Gastroesophageal sphincter (tissue), 4 donors: ENCODE measurements around the gene APOLD1. TPM values are rescaled to one million over a fixed set of nuclear protein-coding genes. Genes with fewer than 3 reads are reported as not detected.
A peak's percentile ranks its signal among the peaks of the same experiment; 100 is the strongest.

Experiments
- ATAC-seq: fragments of 150-250 bp; one replicate; pipeline ENCODE4 v1.9.1; 2016; ENCODE audit warnings: mild to moderate bottlenecking, moderate library complexity
- H3K27ac ChIP-seq, 4 donors: fragments of 200-600 bp; sonication (generic) in 3 of 4; 1 replicate in 3 of 4; 2 replicates in 1 of 4; pipeline ENCODE4 v1.5.1; 2016 to 2019
- H3K27me3 ChIP-seq: fragments of 200-600 bp; sonication (generic); one replicate; pipeline ENCODE4 v1.5.1; 2019
- H3K36me3 ChIP-seq, 2 donors: fragments of 200-600 bp; sonication (generic); one replicate each; pipeline ENCODE4 v1.5.1; 2019; ENCODE audit warnings: control low read depth in 1 of 2
- H3K4me1 ChIP-seq, 3 donors: fragments of 200-600 bp; sonication (generic); 1 replicate in 2 of 3; 2 replicates in 1 of 3; pipeline ENCODE4 v1.5.1; 2016 to 2019; ENCODE audit warnings: control low read depth in 2 of 3
- H3K4me3 ChIP-seq, 2 donors: fragments of 200-600 bp; sonication (generic); one replicate each; pipeline ENCODE4 v1.5.1; 2019; ENCODE audit warnings: mild to moderate bottlenecking in 1 of 2, moderate library complexity in 1 of 2
- H3K9me3 ChIP-seq, 3 donors: fragments of 200-600 bp; sonication (generic); one replicate each; pipeline ENCODE4 v1.5.1; 2017 to 2019; ENCODE audit warnings: control low read depth in 2 of 3
- EP300 ChIP-seq: sonication (generic); formaldehyde crosslinking; IDR thresholded peaks from one replicate; pipeline ENCODE4 v1.6.1; 2017; ENCODE audit warnings: antibody characterized with exemption, mild to moderate bottlenecking
- POLR2A ChIP-seq, 2 donors: fragments of 450-650 bp; IDR thresholded peaks; one replicate each; pipeline ENCODE4 v1.6.1; 2017; ENCODE audit warnings: antibody characterized with exemption in 2 of 2, mild to moderate bottlenecking in 2 of 2, moderate library complexity in 1 of 2
- POLR2AphosphoS5 ChIP-seq: sonication (generic); formaldehyde crosslinking; IDR thresholded peaks from one replicate; pipeline ENCODE4 v1.6.1; 2017; ENCODE audit warnings: antibody characterized with exemption
- WGBS, 2 donors: methylation state at CpG; one replicate each; pipeline ENCODE4 v1.1.5; 2018; ENCODE audit warnings: low coverage in 1 of 2; 5-methylcytosine and 5-hydroxymethylcytosine counted together
- total RNA-seq, 4 donors: library from RNA; depleted of rRNA; stranded (reverse); fragments of >200 nt; gene quantifications; one replicate each; pipeline ENCODE4 v1.1.0, GENCODE V29; 2016
- TF ChIP-seq, protein P1 (sequence below), 4 experiments: fragments of 200-600 bp in 2 of 4; fragments of 450-650 bp in 2 of 4; sonication (generic) in 1 of 4; IDR thresholded peaks; one replicate each; pipeline ENCODE4 v1.5.1; 2017 to 2019; ENCODE audit warnings: antibody characterized with exemption in 4 of 4, mild to moderate bottlenecking in 2 of 4, moderate library complexity in 2 of 4

The APOLD1 gene
- total RNA-seq, 4 donors from 2014 or later, result 16.2 to 33.4 (median 22.8) TPM

DNA sequence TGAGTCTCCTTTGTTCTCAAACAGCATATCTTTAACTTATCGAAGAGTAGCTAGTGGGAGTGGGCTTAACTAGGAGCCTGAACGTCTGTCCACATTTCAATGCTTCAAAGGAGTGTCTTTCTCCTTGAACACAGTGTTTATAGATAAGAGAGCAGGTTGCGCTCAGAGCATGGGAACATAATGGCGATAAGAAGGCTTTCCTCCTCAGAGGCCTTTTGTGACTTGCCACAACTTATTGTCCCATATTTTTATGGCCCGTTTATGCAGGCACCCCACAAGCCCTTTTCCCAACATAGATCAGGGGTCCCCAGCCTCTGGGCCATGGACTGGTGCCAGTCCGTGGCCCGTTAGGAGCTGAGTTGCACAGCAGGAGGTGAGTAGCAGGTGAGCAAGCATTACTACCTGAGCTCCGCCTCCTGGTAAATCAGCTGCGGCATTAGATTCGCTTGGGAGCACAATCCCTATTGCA is 25.1 kb downstream of the APOLD1 start:
- no peaks in the 10 kb centered on the region for H3K27me3 ChIP-seq
- 72 to 86% methylated on average over 6 to 8 of the region's 10 CpGs for WGBS, 2 donors
- no peak for ATAC-seq
- no peak overlapping the region for H3K4me3 ChIP-seq
- TF ChIP-seq, protein P1, sequence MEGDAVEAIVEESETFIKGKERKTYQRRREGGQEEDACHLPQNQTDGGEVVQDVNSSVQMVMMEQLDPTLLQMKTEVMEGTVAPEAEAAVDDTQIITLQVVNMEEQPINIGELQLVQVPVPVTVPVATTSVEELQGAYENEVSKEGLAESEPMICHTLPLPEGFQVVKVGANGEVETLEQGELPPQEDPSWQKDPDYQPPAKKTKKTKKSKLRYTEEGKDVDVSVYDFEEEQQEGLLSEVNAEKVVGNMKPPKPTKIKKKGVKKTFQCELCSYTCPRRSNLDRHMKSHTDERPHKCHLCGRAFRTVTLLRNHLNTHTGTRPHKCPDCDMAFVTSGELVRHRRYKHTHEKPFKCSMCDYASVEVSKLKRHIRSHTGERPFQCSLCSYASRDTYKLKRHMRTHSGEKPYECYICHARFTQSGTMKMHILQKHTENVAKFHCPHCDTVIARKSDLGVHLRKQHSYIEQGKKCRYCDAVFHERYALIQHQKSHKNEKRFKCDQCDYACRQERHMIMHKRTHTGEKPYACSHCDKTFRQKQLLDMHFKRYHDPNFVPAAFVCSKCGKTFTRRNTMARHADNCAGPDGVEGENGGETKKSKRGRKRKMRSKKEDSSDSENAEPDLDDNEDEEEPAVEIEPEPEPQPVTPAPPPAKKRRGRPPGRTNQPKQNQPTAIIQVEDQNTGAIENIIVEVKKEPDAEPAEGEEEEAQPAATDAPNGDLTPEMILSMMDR (IDR thresholded peaks at IDR 0.05), result no peak
- no peak for TF ChIP-seq EP300
- TF ChIP-seq POLR2A (IDR thresholded peaks at IDR 0.05), result no peak
- no peak for TF ChIP-seq POLR2AphosphoS5
- peaks cover 6 to 47% (median 9%) of the 10 kb centered on the region in 3 donors for H3K4me1 ChIP-seq
- H3K27ac ChIP-seq, result no peak overlapping the region
- H3K36me3 ChIP-seq, result peaks cover 0 to 5% of the 10 kb centered on the region in 2 donors
- H3K9me3 ChIP-seq, result no peaks in the 10 kb centered on the region

GRCh38 chr12:12811343-12811742 is 25.9 kb downstream of the APOLD1 start:
- no peaks in the 10 kb centered on the region for H3K9me3 ChIP-seq
- peaks cover 6 to 54% (median 9%) of the 10 kb centered on the region in 3 donors for H3K4me1 ChIP-seq
- H3K27ac ChIP-seq, result no peak overlapping the region
- 83 to 100% methylated on average over 1 to 3 of the region's 3 CpGs for WGBS, 2 donors
- peaks cover 0 to 5% of the 10 kb centered on the region in 2 donors for H3K36me3 ChIP-seq
- no peaks in the 10 kb centered on the region for H3K27me3 ChIP-seq
- TF ChIP-seq, protein P1 (IDR thresholded peaks at IDR 0.05), result no peak
- H3K4me3 ChIP-seq, result no peak overlapping the region
- ATAC-seq, result no peak

DNA sequence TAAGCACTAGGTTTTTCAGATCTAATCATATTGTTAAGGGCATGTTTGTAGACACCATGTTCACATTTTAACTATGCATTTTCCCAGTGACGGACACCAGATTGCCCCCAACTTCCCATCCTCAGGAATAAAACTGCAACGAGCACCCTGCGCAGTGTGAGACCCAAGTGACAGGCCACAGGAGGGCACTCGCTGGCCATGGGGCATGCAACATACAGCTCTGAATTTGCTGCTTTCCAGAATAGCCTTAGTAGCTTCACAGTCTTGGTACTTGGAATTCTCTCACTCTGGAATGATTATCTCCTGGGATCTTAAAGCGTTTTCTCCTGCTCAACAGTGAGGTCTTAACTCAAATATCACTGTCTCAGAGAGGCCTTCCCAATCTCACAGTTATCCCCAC is 26.7 kb downstream of the APOLD1 start:
- TF ChIP-seq, protein P1 (IDR thresholded peaks at IDR 0.05), result no peak
- TF ChIP-seq POLR2AphosphoS5, result no peak
- no peak for TF ChIP-seq POLR2A (IDR thresholded peaks at IDR 0.05)
- no peak for TF ChIP-seq EP300
- Histone ChIP-seq H3K27me3 (no peaks in the 10 kb centered on the region), H3K9me3 (no peaks in the 10 kb centered on the region), H3K4me3 (no peak overlapping the region), H3K27ac (no peak overlapping the region), H3K4me1 (peaks cover 6 to 60% (median 9%) of the 10 kb centered on the region in 3 donors), H3K36me3 (peaks cover 0 to 5% of the 10 kb centered on the region in 2 donors)
- WGBS, 2 donors, result 91 to 93% methylated on average over 2 of the region's 5 CpGs
- no peak for ATAC-seq

DNA sequence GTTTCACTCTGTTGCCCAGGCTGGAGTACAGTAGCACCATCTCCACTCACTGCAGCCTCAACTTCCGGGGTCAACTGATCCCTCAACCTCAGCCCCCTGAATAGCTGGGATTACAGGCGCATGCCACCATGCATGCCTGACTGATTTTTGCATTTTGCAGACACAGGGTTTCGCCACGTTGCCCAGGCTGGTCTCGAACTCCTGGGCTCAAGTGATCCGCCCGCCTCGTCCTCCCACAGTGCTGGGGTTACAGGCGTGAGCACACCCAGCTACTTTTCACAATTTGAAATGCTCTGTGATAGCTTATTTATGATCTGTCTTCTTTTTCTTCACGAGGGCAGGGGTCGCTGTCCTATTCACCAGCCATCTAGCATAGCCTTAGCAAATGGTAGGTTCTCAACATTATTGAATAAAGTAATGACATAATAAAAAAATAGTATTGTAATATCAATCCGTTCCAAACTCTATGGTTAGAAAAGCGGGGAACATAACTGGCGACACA is 27.2 kb downstream of the APOLD1 start:
- WGBS, 2 donors, result 60 to 64% methylated on average over 9 to 11 of the region's 14 CpGs
- ATAC-seq, result no peak
- no peak for TF ChIP-seq POLR2A (IDR thresholded peaks at IDR 0.05)
- TF ChIP-seq, protein P1 (IDR thresholded peaks at IDR 0.05), result no peak

More for the DNA sequence above, 27.2 kb downstream of the APOLD1 start:
- peaks cover 6 to 55% (median 9%) of the 10 kb centered on the region in 3 donors for H3K4me1 ChIP-seq
- H3K27ac ChIP-seq, result peak overlapping the region in 3 of 4 donors; percentile 68 to 79 (median 76)
- H3K4me3 ChIP-seq, result no peak overlapping the region
- H3K36me3 ChIP-seq, result peaks cover 0 to 9% of the 10 kb centered on the region in 2 donors
- no peaks in the 10 kb centered on the region for H3K9me3 ChIP-seq
- H3K27me3 ChIP-seq, result no peaks in the 10 kb centered on the region
